ENCODE data around the gene MXD4. TPM values are rescaled to one million over a fixed set of nuclear protein-coding genes. Genes with fewer than 3 reads are reported as not detected.

Gene MXD4
- total RNA-seq, 1 experiment from 2014 or later, result 22.0 TPM

- no peak for TF ChIP-seq CTCF (IDR thresholded peaks at IDR 0.05 in 2 of 3, conservative IDR thresholded peaks at IDR 0.05 in 1 of 3; ENCODE audit: borderline replicate concordance in 1 of 3, insufficient read depth in 1 of 3, low read depth in 2 of 3, low read length in 2 of 3)
- TF ChIP-seq SRF (IDR thresholded peaks at IDR 0.05; ENCODE audit: low read depth), result no peak
- TF ChIP-seq SP1 (IDR thresholded peaks at IDR 0.05; ENCODE audit: low read depth), result no peak
- TF ChIP-seq ZBTB33 (IDR thresholded peaks at IDR 0.05; ENCODE audit: extremely low read depth, insufficient replicate concordance, low read length), result no peak
- TF ChIP-seq, protein P1, sequence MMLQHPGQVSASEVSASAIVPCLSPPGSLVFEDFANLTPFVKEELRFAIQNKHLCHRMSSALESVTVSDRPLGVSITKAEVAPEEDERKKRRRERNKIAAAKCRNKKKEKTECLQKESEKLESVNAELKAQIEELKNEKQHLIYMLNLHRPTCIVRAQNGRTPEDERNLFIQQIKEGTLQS (IDR thresholded peaks at IDR 0.05), result no peak
- TF ChIP-seq YY1 (IDR thresholded peaks at IDR 0.05; ENCODE audit: extremely low read depth, insufficient replicate concordance, low read depth, low read length), result no peak
- no peak for TF ChIP-seq CBX3 (IDR thresholded peaks at IDR 0.05; ENCODE audit: low read depth)
- no peak for TF ChIP-seq FOSL1 (IDR thresholded peaks at IDR 0.05; ENCODE audit: low read depth)
Observed at GRCh38 chr4:2231082-2231481, 30.8 kb downstream of the MXD4 start (continued).

DNA sequence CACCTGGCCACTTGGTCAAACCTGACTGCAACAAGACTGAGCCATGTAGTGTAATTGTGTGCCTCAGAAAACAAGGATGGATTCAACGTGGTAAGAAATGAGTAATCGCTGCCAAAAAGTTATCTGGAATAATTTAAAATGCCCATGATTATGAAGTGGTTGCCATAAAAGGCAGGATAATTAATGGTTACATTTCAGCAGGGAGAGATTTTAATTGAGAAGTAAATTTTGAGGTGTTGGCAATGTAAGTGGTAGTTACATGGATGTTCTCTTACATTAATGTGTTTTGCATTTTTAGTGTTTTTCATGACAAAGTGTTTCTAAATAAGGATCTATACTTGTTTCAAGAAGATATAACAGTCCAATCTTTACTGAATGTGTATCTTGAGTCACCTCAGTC, 35.6 kb downstream of the MXD4 start:
- Histone ChIP-seq H3K9me3 (ENCODE audit: control insufficient read depth in 1 of 2, insufficient read depth in 1 of 2, low read depth in 1 of 2, low read length in 2 of 2) (no peaks in the 10 kb centered on the region), H3K27ac (ENCODE audit: low read depth, low read length) (no peak overlapping the region), H3K4me2 (ENCODE audit: low read length) (no peak overlapping the region), H3K79me2 (ENCODE audit: insufficient read depth, low read length) (no peaks in the 10 kb centered on the region), H3K4me1 (ENCODE audit: control insufficient read depth in 1 of 2, insufficient read depth in 2 of 2, low read length in 2 of 2) (peaks cover 0 to 7% of the 10 kb centered on the region in 2 experiments; a peak in 2 of 4 replicates), H2AFZ (ENCODE audit: low read depth, low read length, poor library complexity, severe bottlenecking) (no peak overlapping the region), H4K20me1 (ENCODE audit: insufficient read depth) (0 out of 2 replicates have a peak, but pooled peaks cover 5% of the 10 kb centered on the region), H3K9ac (ENCODE audit: low read length) (no peak overlapping the region), H3K4me3 (replicated peaks in 1 of 2; ENCODE audit: low read depth in 1 of 2, low read length in 2 of 2) (no peak overlapping the region), H3K27me3 (ENCODE audit: insufficient read depth, low read length) (no peaks in the 10 kb centered on the region), H3K9me2 (ENCODE audit: insufficient read depth) (no peaks in the 10 kb centered on the region), H3K36me3 (ENCODE audit: control insufficient read depth in 1 of 2, insufficient read depth in 2 of 2, low read length in 2 of 2) (no peaks in the 10 kb centered on the region; a peak in 1 of 4 replicates)
- intact Hi-C loops (cut with micrococcal nuclease), result loop anchor here (10.0 kb wide), 1 partner anchor 489 kb away; no protein-coding TSS in a partner anchor
- ChIA-PET POLR2A (no interaction called here), RAD21 (ENCODE audit: low non-redundant PET in 1 of 2, low total read pairs in 2 of 2, uncharacterized antibody in 2 of 2, unreplicated experiment in 2 of 2) (no interaction called here), CTCF (interaction anchor here (1.8 kb wide), 1 partner anchor 16 kb away, joined by 3 read pairs; the partner anchor contains the start of genes HAUS3 and POLN)
- ATAC-seq, result no peak
- no TSS peak for BruUV-seq (replicated peaks)
- no peak for DNase-seq (ENCODE audit: low read depth, low spot score)
- TF ChIP-seq POLR2A (IDR thresholded peaks at IDR 0.05; ENCODE audit: borderline replicate concordance, extremely low read depth, insufficient read depth, insufficient read length), result no peak
- no peak for TF ChIP-seq FOSL1 (IDR thresholded peaks at IDR 0.05; ENCODE audit: low read depth)
- no peak for TF ChIP-seq ZNF274 (IDR thresholded peaks at IDR 0.05; ENCODE audit: low read depth, low read length)
- TF ChIP-seq POLR2AphosphoS5 (IDR thresholded peaks at IDR 0.05; ENCODE audit: low read depth, low read length), result no peak
- TF ChIP-seq EGR1 (IDR thresholded peaks at IDR 0.05; ENCODE audit: low read depth), result no peak
- no peak for TF ChIP-seq CBX3 (IDR thresholded peaks at IDR 0.05; ENCODE audit: low read depth)
- TF ChIP-seq ZBTB33 (IDR thresholded peaks at IDR 0.05; ENCODE audit: extremely low read depth, insufficient replicate concordance, low read length), result no peak
- TF ChIP-seq, protein P1 (IDR thresholded peaks at IDR 0.05), result no peak
- TF ChIP-seq REST (IDR thresholded peaks at IDR 0.05; ENCODE audit: low read depth), result no peak
